GM12874 (cell line): ENCODE measurements around the gene SCD5.

ENCODE experiments used
- TF ChIP-seq, protein P1 (sequence below): IDR thresholded peaks from 2 replicates; pipeline ENCODE4 v1.5.1; 2011; ENCODE audit warnings: low read depth, mild to moderate bottlenecking, control low read depth, low read length, moderate library complexity; ENCODE audit not compliant: insufficient read depth

SCD5 gene

DNA sequence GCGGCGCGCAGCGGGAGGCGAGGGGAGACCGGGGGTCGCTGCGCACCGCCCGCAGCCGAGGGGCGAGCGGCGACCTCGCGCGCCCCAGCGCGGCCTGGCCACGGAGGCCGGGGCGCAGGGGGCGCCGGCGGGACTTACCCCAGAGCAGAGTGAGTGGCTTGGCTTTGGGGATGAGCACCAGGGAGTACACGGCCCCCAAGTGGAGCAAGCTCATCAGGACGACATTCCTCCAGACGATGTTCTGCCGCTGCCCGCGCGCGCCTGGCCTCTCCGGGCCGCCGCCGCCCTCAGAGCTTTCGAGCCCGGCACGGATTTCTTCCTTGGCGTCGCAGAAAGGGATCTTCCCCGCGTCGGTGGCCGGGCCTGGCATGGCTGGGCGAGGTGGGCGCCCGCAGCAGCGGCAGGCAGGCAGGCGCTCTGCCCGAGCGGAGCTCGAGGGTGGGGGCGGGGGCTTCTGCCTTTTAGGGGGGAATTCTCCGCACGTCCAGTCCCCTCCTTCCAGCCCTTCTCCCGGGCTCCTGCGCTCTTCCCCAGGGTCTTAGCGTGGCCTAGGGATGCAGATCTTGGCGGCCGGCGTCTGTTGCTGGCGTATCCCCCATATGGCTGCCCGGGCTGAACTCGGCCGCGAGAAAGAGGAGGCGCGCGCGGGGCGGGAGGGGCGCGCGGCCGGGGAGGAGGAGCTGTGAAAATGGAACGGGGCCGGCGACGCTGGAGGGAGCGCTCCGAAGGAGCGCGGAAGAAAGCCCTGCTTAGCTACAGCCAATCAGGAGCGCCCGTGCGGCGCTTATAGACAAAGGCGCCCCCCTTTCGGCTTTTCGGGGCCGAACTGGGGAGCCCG, at the start of gene SCD5:
Gene SCD5 (minus strand): TSS at position 629 of the 838 bp plus-strand sequence. CDS start 259 bp downstream, at position 370.
- TF ChIP-seq, protein P1, sequence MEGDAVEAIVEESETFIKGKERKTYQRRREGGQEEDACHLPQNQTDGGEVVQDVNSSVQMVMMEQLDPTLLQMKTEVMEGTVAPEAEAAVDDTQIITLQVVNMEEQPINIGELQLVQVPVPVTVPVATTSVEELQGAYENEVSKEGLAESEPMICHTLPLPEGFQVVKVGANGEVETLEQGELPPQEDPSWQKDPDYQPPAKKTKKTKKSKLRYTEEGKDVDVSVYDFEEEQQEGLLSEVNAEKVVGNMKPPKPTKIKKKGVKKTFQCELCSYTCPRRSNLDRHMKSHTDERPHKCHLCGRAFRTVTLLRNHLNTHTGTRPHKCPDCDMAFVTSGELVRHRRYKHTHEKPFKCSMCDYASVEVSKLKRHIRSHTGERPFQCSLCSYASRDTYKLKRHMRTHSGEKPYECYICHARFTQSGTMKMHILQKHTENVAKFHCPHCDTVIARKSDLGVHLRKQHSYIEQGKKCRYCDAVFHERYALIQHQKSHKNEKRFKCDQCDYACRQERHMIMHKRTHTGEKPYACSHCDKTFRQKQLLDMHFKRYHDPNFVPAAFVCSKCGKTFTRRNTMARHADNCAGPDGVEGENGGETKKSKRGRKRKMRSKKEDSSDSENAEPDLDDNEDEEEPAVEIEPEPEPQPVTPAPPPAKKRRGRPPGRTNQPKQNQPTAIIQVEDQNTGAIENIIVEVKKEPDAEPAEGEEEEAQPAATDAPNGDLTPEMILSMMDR, result no peak

DNA sequence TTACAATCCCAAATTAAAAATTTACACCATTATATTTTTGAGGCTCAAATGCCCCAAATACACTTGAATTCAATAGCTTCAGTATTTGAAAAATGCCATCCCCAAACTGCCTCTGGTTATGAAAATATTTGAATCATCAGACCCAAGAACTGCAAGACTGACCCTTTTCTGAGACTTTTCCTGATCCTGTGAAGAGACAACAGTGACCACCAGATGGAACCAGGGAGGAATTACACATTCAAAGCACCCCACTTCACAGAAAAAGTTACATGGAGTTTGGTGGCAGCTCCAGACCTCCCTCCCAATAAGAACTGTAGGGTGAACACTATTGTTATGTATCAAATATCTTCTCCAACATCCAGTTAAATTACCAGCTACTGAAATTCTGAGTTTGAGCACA, 44.0 kb upstream of the SCD5 start:
- TF ChIP-seq, protein P1, result no peak

DNA sequence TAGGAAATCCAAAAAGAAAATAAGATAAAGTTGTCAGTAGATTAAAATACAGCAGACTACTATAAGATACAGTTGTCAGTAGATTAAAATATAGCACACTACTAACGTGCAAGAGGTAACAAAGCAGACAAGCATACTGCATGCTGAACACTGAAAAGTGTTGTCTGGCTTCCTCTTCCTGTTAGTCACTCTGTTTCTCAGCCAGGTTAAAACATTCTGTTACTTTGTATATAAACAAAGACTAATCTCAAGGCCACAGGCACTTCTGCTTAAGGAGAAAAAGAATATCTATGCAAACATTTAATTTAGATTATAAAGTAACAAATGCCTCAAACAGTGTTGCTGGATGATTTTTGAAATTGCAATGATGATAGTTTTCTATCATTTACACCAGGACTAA, 41.0 kb upstream of the SCD5 start:
- TF ChIP-seq, protein P1, result no peak

DNA sequence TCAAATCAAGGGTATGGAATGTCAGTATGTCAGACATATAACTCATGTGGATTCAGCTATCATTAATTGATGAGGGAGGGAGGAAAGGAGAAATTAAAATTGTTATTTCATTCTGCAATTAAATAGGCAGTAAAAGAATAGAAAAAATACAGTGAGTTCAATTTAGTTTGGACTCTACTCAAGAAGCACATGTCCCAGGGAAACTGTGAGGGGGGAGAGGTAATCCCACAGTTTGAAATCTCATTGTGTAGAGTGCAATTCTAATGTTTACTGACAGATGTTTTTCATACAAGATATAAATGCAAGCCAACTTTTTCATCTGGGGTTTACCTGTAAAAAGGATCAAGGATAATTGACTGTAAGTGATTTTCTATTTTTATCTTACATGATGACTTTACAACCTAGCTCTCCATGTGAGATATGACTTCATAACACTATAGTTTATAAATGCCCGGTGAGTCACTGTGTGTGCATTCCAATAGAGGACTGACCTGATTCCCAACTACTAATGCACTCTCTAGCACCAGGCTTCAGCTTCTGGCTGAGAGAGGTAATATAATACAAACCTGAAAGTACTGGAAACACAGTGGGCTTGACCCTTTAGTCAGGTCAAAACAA, 35.2 kb upstream of the SCD5 start:
- TF ChIP-seq, protein P1, result no peak

DNA sequence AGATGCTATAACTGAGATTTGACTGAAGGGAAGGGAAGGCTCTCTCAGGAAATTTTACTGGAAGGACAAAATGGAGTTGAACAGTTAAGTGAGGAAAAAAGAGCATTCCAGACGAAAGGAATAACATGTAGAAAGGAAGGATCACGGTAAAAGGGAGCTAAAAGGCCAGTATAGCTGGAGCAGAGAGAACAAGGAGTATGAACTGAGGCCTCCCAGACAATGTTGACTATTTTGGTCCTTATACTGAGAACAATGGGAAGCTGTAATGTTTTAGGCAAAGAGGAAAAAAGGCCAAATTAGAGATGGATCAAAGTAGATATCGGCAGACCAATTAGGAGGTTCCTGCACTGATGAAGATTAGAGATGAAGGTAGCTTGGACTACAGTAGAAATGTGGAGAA, 26.8 kb upstream of the SCD5 start:
- TF ChIP-seq, protein P1, result no peak

DNA sequence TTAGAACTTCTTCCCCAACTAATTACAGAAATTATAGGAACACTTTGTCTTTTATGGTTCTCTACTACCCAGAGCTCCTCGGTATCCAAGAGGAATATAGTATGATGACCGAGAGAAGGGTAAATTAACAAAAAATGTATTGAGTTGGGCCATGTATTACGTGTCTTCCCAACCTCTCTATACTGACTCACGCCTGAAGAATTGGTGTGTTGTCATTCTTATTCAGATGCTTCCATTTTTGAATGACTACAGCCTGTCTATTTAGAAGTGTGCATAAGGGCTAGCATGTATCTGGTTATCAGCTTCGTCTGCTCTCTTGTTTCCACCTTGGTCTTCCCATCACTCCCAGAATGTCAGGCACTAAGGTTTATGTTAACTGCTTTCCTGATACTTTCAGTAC, 24.5 kb upstream of the SCD5 start:
- TF ChIP-seq, protein P1, result no peak

DNA sequence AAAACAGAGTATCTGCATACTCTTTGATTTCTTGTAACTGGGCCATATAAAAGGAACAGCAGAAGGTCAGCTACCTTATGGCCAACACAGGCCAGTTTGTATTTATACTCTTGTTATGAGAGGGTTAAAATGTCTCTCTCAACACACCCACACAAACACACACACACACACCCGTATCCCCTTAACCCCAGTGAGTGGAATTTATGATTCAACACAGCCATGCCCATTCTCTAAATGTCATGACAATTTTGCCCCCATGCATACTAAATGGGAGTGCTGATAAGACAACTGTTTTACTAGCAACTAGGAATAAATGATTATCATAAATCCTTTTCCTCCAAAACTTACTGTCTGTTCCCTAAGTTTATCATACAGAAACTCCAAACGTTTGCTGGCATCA, 22.1 kb upstream of the SCD5 start:
- TF ChIP-seq, protein P1, result no peak
